ENCODE measurements around the gene FOXK1.
"Not testable (repeated sequence)": the region's sequence is repeated elsewhere in the genome, so short reads cannot be mapped to it uniquely, and the experiment has no call there.

FOXK1 gene

DNA sequence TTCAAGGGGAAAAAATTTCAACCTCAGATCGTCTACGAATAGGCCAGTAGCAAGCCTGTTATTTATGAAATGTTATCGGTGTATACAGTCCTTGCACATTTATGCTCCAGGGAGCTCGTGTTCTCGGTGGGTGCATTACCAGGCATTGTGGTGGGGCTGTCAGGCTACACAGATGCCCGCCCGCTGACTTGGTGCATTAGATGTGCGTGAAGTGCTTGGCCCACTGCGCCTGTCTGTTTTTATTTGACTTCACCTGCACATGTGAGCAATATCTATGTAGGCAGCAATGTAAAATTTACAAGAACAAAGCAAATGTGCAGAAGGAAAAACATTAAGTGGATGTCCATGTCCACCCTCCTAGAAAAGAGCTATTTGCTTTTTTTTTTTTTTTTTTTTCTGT is 2.8 kb downstream of the FOXK1 start:
- no peaks in the 10 kb centered on the region for H3K9me3 ChIP-seq (ENCODE audit: control insufficient read depth, low read length)
- 94 to 97% methylated on average over 9 of the region's 9 CpGs for WGBS, 2 experiments
- peaks cover 14% of the 10 kb centered on the region for H3K4me1 ChIP-seq (ENCODE audit: control insufficient read depth, insufficient read depth, low read length)
- no peak overlapping the region for H3K27ac ChIP-seq (ENCODE audit: insufficient read depth, low read depth, low read length, poor library complexity, severe bottlenecking)
- peaks cover 19% of the 10 kb centered on the region for H3K27me3 ChIP-seq (ENCODE audit: control insufficient read depth, insufficient read depth, low read length, poor library complexity, severe bottlenecking)
- no peak overlapping the region for H3K4me3 ChIP-seq (ENCODE audit: insufficient read depth, low read depth, low read length)
- H3K36me3 ChIP-seq (ENCODE audit: control insufficient read depth, insufficient read depth, low read length) = no peaks in the 10 kb centered on the region

DNA sequence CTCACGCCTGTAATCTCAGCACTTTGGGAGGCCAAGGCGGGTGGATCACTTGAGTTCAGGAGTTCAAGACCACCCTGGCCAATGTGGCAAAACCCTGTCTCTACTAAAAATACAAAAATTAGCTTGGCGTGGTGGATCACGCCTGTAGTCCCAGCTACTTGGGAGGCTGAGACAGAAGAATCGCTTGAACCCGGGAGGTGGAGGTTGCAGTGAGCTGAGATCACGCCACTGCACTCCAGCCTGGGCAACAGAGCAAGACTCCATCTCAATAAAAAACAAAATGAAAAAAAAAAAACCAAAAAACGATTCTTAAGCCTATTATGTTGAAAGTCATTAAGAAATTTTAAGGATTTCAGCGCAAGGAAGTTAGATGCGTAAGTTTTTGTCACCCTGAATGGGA is 3.6 kb downstream of the FOXK1 start:
- not testable (repeated sequence) for H3K4me3 ChIP-seq (ENCODE audit: insufficient read depth, low read depth, low read length); H3K9me3 ChIP-seq (ENCODE audit: control insufficient read depth, low read length); H3K27ac ChIP-seq (ENCODE audit: insufficient read depth, low read depth, low read length, poor library complexity, severe bottlenecking); H3K36me3 ChIP-seq (ENCODE audit: control insufficient read depth, insufficient read depth, low read length)
- H3K27me3 ChIP-seq (ENCODE audit: control insufficient read depth, insufficient read depth, low read length, poor library complexity, severe bottlenecking) = peaks cover 10% of the 10 kb centered on the region
- WGBS, 2 experiments = 94 to 96% methylated on average over 9 to 10 of the region's 10 CpGs
- peaks cover 14% of the 10 kb centered on the region for H3K4me1 ChIP-seq (ENCODE audit: control insufficient read depth, insufficient read depth, low read length)

DNA sequence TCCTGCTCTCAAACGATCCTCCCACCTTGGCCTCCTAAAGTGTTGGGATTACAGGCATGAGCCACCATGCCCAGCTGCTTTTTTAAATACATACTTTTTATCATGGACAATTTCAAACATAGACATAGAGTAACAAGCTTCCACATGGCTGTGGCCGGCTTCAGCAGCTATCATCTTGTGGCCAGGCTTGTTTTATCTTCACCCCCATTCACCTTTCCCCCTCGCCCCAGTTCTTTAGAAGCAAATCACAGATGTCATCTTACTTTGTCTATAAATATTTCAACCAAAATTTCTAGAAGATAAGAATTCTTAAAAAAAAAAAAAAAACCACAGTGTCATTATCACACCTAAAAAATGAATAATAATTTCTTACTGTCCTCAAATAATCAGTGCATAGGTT is 5.9 kb downstream of the FOXK1 start:
- no peaks in the 10 kb centered on the region for H3K27me3 ChIP-seq (ENCODE audit: control insufficient read depth, insufficient read depth, low read length, poor library complexity, severe bottlenecking)
- H3K36me3 ChIP-seq (ENCODE audit: control insufficient read depth, insufficient read depth, low read length) = no peaks in the 10 kb centered on the region
- no peaks in the 10 kb centered on the region for H3K9me3 ChIP-seq (ENCODE audit: control insufficient read depth, low read length)
- no peak overlapping the region for H3K4me3 ChIP-seq (ENCODE audit: insufficient read depth, low read depth, low read length)
- H3K27ac ChIP-seq (ENCODE audit: insufficient read depth, low read depth, low read length, poor library complexity, severe bottlenecking) = no peak overlapping the region
- H3K4me1 ChIP-seq (ENCODE audit: control insufficient read depth, insufficient read depth, low read length) = peaks cover 14% of the 10 kb centered on the region
- 91% methylated on average over 3 of the region's 3 CpGs for WGBS, 2 experiments

DNA sequence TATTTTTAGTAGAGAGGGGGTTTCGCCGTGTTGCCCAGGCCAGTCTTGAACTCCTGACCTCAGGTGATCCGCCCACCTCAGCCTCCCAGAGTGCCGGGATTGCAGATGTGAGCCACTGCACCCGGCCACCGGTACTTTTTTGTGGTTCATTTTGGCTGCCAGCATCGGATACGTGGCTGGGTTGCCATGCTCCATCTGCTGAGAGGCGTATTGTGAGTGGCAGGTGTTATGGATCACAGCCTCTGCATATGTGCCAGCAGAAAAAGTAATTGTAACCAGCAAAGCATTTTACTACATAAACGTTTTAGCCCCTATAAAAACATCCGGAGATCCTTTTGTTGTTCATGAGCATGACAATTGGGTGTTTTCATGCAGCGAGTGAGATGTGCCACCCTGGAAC is 7.1 kb downstream of the FOXK1 start:
- Histone ChIP-seq H3K4me3 (ENCODE audit: insufficient read depth, low read depth, low read length) (no peak overlapping the region), H3K36me3 (ENCODE audit: control insufficient read depth, insufficient read depth, low read length) (no peaks in the 10 kb centered on the region), H3K9me3 (ENCODE audit: control insufficient read depth, low read length) (no peaks in the 10 kb centered on the region), H3K27me3 (ENCODE audit: control insufficient read depth, insufficient read depth, low read length, poor library complexity, severe bottlenecking) (no peaks in the 10 kb centered on the region), H3K27ac (ENCODE audit: insufficient read depth, low read depth, low read length, poor library complexity, severe bottlenecking) (no peak overlapping the region), H3K4me1 (ENCODE audit: control insufficient read depth, insufficient read depth, low read length) (peaks cover 8% of the 10 kb centered on the region)
- WGBS, 2 experiments = 87 to 88% methylated on average over 12 of the region's 12 CpGs

DNA sequence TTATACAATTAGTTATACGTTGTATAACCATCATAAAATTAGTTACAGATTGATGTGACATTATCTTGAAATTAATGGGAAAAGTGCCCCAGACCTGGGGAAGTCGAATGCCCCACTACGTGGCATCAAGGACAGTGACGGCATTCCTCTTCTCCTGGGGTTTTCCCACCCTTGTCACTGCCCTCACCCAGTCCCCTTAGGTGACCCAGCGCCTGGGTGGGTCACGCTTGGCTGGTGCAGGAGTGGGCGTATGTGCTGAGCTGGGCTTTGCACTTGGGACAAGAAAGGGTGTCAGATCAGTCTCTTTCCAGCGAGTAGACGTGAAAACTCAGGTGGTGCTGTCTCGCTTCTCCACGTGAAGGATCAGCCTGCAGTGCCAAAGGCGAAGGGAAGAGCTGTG is 7.6 kb downstream of the FOXK1 start:
- H3K9me3 ChIP-seq (ENCODE audit: control insufficient read depth, low read length) = no peaks in the 10 kb centered on the region
- H3K4me3 ChIP-seq (ENCODE audit: insufficient read depth, low read depth, low read length) = no peak overlapping the region
- H3K36me3 ChIP-seq (ENCODE audit: control insufficient read depth, insufficient read depth, low read length) = no peaks in the 10 kb centered on the region
- peaks cover 3% of the 10 kb centered on the region for H3K4me1 ChIP-seq (ENCODE audit: control insufficient read depth, insufficient read depth, low read length)
- no peak overlapping the region for H3K27ac ChIP-seq (ENCODE audit: insufficient read depth, low read depth, low read length, poor library complexity, severe bottlenecking)
- 89% methylated on average over 11 to 12 of the region's 12 CpGs for WGBS, 2 experiments
- no peaks in the 10 kb centered on the region for H3K27me3 ChIP-seq (ENCODE audit: control insufficient read depth, insufficient read depth, low read length, poor library complexity, severe bottlenecking)

DNA sequence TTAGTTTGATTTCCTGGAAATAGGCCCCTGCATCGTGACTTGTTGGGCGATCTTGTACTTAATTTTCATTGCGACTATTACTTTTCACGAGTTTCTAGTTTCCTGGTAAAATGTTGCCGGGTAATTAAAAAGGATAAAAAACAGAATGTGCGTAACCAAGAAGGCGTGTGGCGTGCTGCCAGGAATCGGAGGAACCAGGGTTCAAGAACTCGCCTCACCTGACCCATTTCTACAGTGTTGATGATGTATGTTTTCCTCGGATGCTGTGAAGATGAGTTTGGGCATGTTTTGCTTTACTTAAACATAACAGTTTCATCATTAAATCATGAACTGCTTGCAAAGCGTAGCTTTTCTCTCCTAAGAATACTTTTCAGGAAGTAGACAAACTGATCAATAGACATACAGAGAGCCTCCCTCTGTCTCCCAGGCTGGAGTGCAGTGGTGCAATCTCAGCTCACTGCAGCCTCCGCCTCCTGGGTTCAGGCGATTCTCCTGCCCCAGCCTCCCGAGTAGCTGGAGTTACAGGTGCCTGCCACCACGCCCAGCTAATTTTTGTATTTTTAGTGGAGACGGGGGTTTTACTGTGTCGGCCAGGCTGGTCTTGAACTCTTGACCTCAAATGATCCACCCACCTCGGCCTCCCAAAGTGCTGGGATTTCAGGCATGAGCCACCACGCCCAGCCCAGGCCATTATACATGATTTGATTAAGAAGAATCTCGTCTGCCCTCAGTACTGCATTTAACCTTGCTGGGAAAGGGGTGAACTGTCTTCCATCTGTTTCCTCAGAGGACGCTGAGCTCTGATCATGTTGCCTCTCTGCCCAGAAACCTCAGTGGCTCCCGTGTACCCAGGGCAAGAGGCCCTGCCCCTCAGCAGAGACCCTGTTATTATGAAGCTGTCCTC is 9.1 kb downstream of the FOXK1 start:
- H3K4me1 ChIP-seq (ENCODE audit: control insufficient read depth, insufficient read depth, low read length) = no peaks in the 10 kb centered on the region
- no peaks in the 10 kb centered on the region for H3K27me3 ChIP-seq (ENCODE audit: control insufficient read depth, insufficient read depth, low read length, poor library complexity, severe bottlenecking)
- H3K9me3 ChIP-seq (ENCODE audit: control insufficient read depth, low read length) = no peaks in the 10 kb centered on the region

DNA sequence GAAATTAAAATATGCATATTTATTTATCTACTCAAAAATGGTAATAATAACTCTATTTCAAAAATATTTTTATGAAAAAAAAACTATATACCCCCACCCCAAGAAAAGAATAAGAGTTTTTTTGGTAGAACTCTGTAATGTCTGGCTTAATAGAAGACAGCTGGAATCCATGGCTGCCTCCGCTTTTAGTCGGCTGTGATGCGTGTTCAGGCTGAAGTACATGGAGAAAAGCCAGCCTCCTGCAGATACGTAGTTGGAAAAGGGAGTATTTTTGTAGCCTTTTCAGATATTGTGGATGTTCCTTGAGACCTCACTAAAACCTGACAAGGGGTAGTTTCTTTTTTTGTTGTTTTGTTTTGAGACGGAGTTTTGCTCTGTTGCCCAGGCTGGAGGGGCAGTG is 10.0 kb downstream of the FOXK1 start:
- H3K36me3 ChIP-seq (ENCODE audit: control insufficient read depth, insufficient read depth, low read length) = no peaks in the 10 kb centered on the region
- WGBS, 2 experiments = 96 to 97% methylated on average over 5 of the region's 5 CpGs
- H3K4me1 ChIP-seq (ENCODE audit: control insufficient read depth, insufficient read depth, low read length) = no peaks in the 10 kb centered on the region
- H3K27ac ChIP-seq (ENCODE audit: insufficient read depth, low read depth, low read length, poor library complexity, severe bottlenecking) = no peak overlapping the region
- no peak overlapping the region for H3K4me3 ChIP-seq (ENCODE audit: insufficient read depth, low read depth, low read length)
- no peaks in the 10 kb centered on the region for H3K27me3 ChIP-seq (ENCODE audit: control insufficient read depth, insufficient read depth, low read length, poor library complexity, severe bottlenecking)
- H3K9me3 ChIP-seq (ENCODE audit: control insufficient read depth, low read length) = no peaks in the 10 kb centered on the region

More for the DNA sequence above, 9.1 kb downstream of the FOXK1 start:
- H3K36me3 ChIP-seq (ENCODE audit: control insufficient read depth, insufficient read depth, low read length) = no peaks in the 10 kb centered on the region
- WGBS, 2 experiments = 94% methylated on average over 23 of the region's 23 CpGs
- no peak overlapping the region for H3K4me3 ChIP-seq (ENCODE audit: insufficient read depth, low read depth, low read length)
- H3K27ac ChIP-seq (ENCODE audit: insufficient read depth, low read depth, low read length, poor library complexity, severe bottlenecking) = no peak overlapping the region

DNA sequence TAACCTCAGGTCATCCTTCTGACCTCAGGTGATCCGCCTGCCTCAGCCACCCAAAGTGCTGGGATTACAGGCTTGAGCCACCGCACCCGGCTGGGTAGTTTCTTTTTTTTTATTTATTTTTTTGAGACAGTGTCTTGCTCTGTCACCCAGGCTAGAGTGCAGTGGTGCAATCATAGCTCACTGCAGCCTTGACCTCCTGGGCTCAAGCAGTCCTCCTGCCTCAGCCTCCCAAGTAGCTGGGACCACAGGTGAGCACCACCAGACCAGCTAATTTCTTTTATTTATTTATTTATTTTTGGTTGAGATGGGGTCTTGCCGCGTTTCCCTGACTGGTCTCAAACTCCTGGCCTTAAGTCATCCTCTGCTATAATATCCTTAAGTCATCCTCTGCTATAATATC is 10.5 kb downstream of the FOXK1 start:
- not testable (repeated sequence) for H3K4me3 ChIP-seq (ENCODE audit: insufficient read depth, low read depth, low read length); H3K36me3 ChIP-seq (ENCODE audit: control insufficient read depth, insufficient read depth, low read length); H3K4me1 ChIP-seq (ENCODE audit: control insufficient read depth, insufficient read depth, low read length); H3K9me3 ChIP-seq (ENCODE audit: control insufficient read depth, low read length); H3K27ac ChIP-seq (ENCODE audit: insufficient read depth, low read depth, low read length, poor library complexity, severe bottlenecking); H3K27me3 ChIP-seq (ENCODE audit: control insufficient read depth, insufficient read depth, low read length, poor library complexity, severe bottlenecking)
- 90% methylated on average over 5 of the region's 5 CpGs for WGBS, 2 experiments

DNA sequence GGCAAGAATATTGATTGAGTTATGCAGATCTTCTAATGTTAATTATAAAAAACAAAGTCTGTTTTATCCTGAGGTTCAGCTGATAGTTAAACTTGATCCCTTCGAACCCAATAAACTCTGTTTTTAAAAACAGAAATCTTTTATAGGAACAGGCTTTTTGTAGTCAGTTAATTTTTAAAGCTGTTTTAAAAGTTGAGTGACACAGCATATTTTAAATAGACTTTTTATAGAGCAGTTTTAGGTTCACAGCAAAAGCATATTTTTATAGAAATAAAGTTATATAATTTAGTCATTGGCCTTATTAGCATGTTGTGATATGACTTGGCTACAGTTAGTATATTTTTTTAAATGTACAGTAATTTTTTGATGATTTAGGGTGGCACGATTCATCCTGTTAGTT is 11.1 kb downstream of the FOXK1 start:
- no peaks in the 10 kb centered on the region for H3K4me1 ChIP-seq (ENCODE audit: control insufficient read depth, insufficient read depth, low read length)
- H3K4me3 ChIP-seq (ENCODE audit: insufficient read depth, low read depth, low read length) = no peak overlapping the region
- no peaks in the 10 kb centered on the region for H3K36me3 ChIP-seq (ENCODE audit: control insufficient read depth, insufficient read depth, low read length)
- no peak overlapping the region for H3K27ac ChIP-seq (ENCODE audit: insufficient read depth, low read depth, low read length, poor library complexity, severe bottlenecking)
- WGBS, 2 experiments = 96 to 99% methylated on average over 1 to 2 of the region's 2 CpGs
- H3K27me3 ChIP-seq (ENCODE audit: control insufficient read depth, insufficient read depth, low read length, poor library complexity, severe bottlenecking) = no peaks in the 10 kb centered on the region
- no peaks in the 10 kb centered on the region for H3K9me3 ChIP-seq (ENCODE audit: control insufficient read depth, low read length)

DNA sequence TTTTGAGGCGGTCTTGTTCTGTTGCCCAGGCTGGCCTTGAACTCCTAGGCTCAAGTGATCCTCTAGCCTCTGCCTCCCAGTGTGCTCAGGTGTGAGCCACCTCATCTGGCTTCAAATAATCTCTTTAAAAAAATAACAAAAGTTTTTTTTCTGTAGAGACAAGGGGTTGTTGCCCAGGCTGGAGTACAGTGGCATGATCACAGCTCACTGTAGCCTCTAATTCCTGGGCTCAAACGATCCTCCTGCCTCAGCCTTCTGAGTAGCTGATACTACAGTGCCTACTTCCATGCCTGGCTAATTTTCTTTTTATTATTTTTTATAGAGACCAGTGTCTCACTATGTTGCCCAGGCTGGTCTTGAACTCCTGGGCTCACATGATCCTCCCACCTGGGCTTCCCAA is 11.7 kb downstream of the FOXK1 start:
- Histone ChIP-seq H3K27ac (ENCODE audit: insufficient read depth, low read depth, low read length, poor library complexity, severe bottlenecking) (no peak overlapping the region), H3K27me3 (ENCODE audit: control insufficient read depth, insufficient read depth, low read length, poor library complexity, severe bottlenecking) (no peaks in the 10 kb centered on the region), H3K4me3 (ENCODE audit: insufficient read depth, low read depth, low read length) (no peak overlapping the region), H3K9me3 (ENCODE audit: control insufficient read depth, low read length) (no peaks in the 10 kb centered on the region), H3K36me3 (ENCODE audit: control insufficient read depth, insufficient read depth, low read length) (no peaks in the 10 kb centered on the region), H3K4me1 (ENCODE audit: control insufficient read depth, insufficient read depth, low read length) (no peaks in the 10 kb centered on the region)
- WGBS, 2 experiments = 79 to 90% methylated on average over 2 of the region's 2 CpGs

All from ectodermal cell (in vitro differentiated cells).